ENCODE data around the gene AUTS2. TPM values are rescaled to one million over a fixed set of nuclear protein-coding genes. Genes with fewer than 3 reads are reported as not detected.
"Not testable (repeated sequence)": the region's sequence is repeated elsewhere in the genome, so short reads cannot be mapped to it uniquely, and the experiment has no call there.

AUTS2 gene
- total RNA-seq, 1 experiment from 2014 or later = 0.11 TPM

DNA sequence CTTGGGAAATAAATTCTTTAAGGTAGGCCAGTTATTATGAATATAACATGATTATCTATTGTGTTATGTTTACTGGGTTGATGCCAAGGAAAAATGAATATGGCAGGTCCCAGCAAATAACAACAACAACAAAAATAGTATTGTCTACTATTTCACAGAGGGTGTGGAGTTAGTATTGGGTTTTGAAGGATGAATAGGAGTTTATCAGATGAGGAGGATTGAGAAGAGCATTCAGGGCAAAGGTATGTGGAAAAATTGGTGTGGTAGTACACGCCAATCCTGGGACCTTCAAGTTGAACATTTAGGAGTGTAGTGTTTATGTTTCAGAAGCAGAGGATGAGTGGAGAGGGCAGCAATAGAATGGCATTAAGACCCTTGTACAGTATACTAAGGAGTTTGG, 671.9 kb downstream of the AUTS2 start:
- in situ Hi-C loops (cut with HindIII; ENCODE audit: low pct_unique_long_range_greater_than_20kb, low sequenced_read_pairs) = no loop called here
- DNase-seq (ENCODE audit: low read depth, low spot score) = no peak

DNA sequence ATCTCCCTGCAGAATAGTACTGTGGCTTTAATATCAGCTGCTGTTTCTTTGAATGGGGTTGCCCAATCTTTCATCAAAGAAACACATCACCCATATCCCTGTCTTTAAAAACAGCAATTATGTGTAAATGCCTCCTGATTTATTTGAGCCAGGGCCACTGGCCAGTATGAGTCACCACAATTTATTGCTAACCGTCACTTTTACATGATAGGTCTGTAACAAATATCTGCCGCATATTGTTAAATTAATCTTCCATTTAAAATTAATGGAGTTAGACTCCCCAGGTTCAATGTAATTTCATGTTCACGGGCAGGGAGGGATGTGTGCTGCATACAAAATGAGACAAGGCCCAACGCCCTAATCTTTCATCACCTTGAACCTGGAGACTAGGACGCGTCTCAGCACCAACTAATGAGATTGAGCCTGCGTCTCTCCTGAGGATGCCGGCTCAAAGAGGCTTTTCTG, 673.4 kb downstream of the AUTS2 start:
- in situ Hi-C loops (cut with HindIII; ENCODE audit: low pct_unique_long_range_greater_than_20kb, low sequenced_read_pairs) = no loop called here
- no peak for DNase-seq (ENCODE audit: low read depth, low spot score)

- DNase-seq (ENCODE audit: low read depth, low spot score); in situ Hi-C loops (cut with HindIII; ENCODE audit: low pct_unique_long_range_greater_than_20kb, low sequenced_read_pairs): not testable (repeated sequence)
Observed at GRCh38 chr7:70275570-70275969, 677.3 kb downstream of the AUTS2 start.

- no peak for DNase-seq (ENCODE audit: low read depth, low spot score)
- in situ Hi-C loops (cut with HindIII; ENCODE audit: low pct_unique_long_range_greater_than_20kb, low sequenced_read_pairs) = no loop called here
Observed at GRCh38 chr7:70285187-70285586, 686.9 kb downstream of the AUTS2 start.

GRCh38 chr7:70285854-70286253, 687.6 kb downstream of the AUTS2 start:
- in situ Hi-C loops (cut with HindIII; ENCODE audit: low pct_unique_long_range_greater_than_20kb, low sequenced_read_pairs) = no loop called here
- DNase-seq (ENCODE audit: low read depth, low spot score) = no peak

DNA sequence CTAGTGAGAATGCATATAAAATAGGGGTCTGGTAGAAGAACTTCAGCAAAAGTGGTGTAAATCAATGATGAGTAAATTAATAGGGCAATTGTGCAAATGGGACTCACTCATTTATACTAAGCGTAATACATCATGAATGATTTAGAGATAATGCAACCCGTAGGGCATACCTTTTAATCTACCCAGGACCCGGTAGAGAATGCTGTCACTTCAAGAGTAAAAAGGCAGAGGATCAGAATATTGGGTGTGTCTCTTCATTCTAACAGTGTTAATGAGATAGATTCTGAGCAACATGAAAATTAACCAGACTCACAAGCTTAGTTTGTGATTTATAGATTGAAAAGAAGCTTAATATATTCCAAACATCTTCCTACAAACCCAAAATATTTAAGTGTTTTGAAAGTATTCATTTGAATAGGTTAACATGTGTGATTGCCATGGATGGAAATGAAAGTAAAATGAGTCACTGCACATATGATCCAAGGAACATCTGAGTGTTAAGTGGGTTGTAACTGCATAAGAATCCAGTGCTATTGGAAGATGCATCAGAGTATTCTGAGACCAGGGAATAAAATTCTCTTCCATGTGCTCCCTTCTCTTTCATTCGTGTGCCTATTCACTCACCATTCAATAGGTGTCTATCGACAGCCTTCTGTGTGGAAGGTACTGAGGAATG, 690.6 kb downstream of the AUTS2 start:
- DNase-seq (ENCODE audit: low read depth, low spot score) = no peak
- in situ Hi-C loops (cut with HindIII; ENCODE audit: low pct_unique_long_range_greater_than_20kb, low sequenced_read_pairs) = no loop called here

DNA sequence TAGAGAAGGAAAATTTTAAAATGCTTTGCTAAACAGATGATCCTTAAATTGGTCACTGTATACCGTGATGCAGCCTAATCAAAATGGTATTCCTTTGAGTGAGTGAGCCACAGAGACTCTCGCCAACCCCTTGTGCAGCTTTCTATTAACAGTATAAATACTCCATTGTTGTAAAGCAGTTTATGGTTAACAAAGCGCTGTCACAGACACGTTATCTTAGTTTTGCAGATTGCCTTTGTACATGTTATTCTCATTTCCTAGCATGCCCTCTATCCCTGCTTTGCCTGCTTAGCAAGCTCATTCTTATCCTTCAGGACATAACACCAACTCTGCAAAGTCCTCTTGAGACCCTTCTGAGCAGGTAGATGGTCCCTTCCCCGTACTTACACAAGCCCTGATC, 694.4 kb downstream of the AUTS2 start:
- in situ Hi-C loops (cut with HindIII; ENCODE audit: low pct_unique_long_range_greater_than_20kb, low sequenced_read_pairs) = no loop called here
- DNase-seq (ENCODE audit: low read depth, low spot score) = no peak

DNA sequence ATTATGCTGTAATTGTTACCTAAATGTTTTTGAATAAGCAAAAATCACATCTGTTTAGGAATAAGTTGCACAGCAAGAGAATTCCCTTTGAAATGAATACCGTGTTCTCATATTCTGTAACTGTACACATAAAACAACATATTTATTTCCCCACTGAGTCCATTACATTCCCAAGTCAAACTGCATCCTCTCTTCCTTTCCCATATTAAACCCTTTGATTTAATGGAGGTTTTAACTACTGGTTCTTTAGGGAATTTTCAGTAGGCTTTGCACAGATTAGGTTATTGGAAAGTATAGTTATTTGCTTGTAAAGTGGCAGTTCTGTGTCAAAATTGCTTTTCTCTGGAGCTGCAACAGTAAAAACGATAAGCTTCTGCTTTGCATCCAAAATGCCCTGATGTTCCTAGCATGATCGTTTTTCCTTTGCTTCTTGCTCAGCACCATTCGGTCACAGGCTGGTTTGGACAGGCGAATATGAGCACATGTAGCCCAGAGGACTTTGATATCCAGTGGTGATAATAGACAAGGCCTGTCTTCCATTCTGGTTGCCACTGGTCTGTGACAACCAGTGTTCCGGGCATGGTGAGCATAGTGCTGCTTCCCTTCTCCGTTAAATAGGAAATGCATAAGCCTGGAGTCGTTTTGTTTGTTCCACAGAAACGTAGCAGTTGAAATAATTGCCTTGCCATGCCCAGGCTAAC, 696.1 kb downstream of the AUTS2 start:
- DNase-seq (ENCODE audit: low read depth, low spot score) = no peak
- in situ Hi-C loops (cut with HindIII; ENCODE audit: low pct_unique_long_range_greater_than_20kb, low sequenced_read_pairs) = no loop called here

GRCh38 chr7:70298780-70299471, 700.7 kb downstream of the AUTS2 start:
- in situ Hi-C loops (cut with HindIII; ENCODE audit: low pct_unique_long_range_greater_than_20kb, low sequenced_read_pairs) = no loop called here
- DNase-seq (ENCODE audit: low read depth, low spot score) = no peak

DNA sequence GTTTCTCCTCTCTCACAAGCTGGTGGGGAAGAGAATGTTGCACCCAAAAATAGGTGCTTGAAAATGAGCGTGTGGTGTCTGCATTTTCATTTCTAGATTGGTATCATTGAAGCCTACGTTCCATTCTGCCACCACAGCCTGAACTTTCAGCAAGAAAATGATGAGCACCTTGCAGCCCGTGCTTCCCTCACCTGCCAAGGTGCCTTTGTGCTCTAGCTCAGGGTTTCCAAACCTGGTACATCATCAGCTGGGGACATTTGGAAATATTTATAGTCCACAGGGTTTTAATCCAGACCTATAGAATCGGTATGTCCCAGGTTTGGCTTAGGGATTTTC, 701.2 kb downstream of the AUTS2 start:
- no peak for DNase-seq (ENCODE audit: low read depth, low spot score)
- in situ Hi-C loops (cut with HindIII; ENCODE audit: low pct_unique_long_range_greater_than_20kb, low sequenced_read_pairs) = no loop called here

- no peak for DNase-seq (ENCODE audit: low read depth, low spot score)
- in situ Hi-C loops (cut with HindIII; ENCODE audit: low pct_unique_long_range_greater_than_20kb, low sequenced_read_pairs) = no loop called here
Observed at GRCh38 chr7:70301673-70302185, 703.5 kb downstream of the AUTS2 start.

- no peak for DNase-seq (ENCODE audit: low read depth, low spot score)
- in situ Hi-C loops (cut with HindIII; ENCODE audit: low pct_unique_long_range_greater_than_20kb, low sequenced_read_pairs) = no loop called here
Observed at GRCh38 chr7:70303309-70303708, 705.0 kb downstream of the AUTS2 start.

- in situ Hi-C loops (cut with HindIII; ENCODE audit: low pct_unique_long_range_greater_than_20kb, low sequenced_read_pairs) = no loop called here
- no peak for DNase-seq (ENCODE audit: low read depth, low spot score)
Observed at GRCh38 chr7:70303780-70304179, 705.5 kb downstream of the AUTS2 start.

GRCh38 chr7:70306173-70306572, 707.9 kb downstream of the AUTS2 start:
- DNase-seq (ENCODE audit: low read depth, low spot score) = no peak
- in situ Hi-C loops (cut with HindIII; ENCODE audit: low pct_unique_long_range_greater_than_20kb, low sequenced_read_pairs) = no loop called here

GRCh38 chr7:70307544-70308106, 709.4 kb downstream of the AUTS2 start:
- DNase-seq (ENCODE audit: low read depth, low spot score) = no peak
- in situ Hi-C loops (cut with HindIII; ENCODE audit: low pct_unique_long_range_greater_than_20kb, low sequenced_read_pairs) = no loop called here

- in situ Hi-C loops (cut with HindIII; ENCODE audit: low pct_unique_long_range_greater_than_20kb, low sequenced_read_pairs) = no loop called here
Observed at GRCh38 chr7:70312336-70312735, 714.1 kb downstream of the AUTS2 start.

DNA sequence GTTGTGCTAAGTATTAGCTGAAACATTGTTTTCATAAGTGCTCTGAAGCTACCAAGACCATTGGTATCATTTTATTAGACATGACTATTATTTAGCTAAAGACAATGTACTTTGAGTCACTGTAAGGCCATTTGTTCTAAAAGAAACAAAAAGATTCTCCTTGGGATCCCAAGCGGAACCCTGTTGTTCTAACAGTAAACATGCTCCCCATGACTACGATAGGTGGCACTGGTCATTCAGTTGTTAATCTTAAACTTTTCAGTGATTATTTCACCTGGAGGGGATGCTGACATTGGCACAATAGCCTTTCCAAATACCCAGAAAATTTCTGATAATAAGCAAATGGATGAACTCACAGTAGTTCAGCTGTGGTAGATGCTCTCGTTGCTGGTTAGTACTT, 715.0 kb downstream of the AUTS2 start:
- in situ Hi-C loops (cut with HindIII; ENCODE audit: low pct_unique_long_range_greater_than_20kb, low sequenced_read_pairs) = no loop called here
- DNase-seq (ENCODE audit: low read depth, low spot score) = no peak

More at GRCh38 chr7:70312336-70312735, 714.1 kb downstream of the AUTS2 start:
- DNase-seq (ENCODE audit: low read depth, low spot score) = no peak

DNA sequence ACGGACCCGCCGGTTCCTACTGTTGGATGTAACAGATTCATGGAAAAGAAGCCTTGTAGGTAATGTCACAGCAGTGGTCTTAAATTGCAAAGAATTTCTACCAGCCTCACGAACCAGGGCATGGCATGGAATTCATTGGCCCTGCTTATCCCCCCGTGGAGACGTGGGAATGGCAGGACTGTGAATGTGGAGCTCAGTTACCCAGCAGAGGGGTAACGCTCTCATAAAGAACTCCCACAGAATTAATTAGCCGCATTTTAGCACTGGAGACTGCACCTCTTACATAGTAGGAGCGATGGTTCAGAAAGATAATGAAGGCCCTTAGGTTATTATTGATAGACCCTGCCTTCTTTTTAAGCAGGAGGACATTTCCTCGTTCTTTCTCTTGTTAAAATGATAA, 715.4 kb downstream of the AUTS2 start:
- in situ Hi-C loops (cut with HindIII; ENCODE audit: low pct_unique_long_range_greater_than_20kb, low sequenced_read_pairs) = no loop called here
- DNase-seq (ENCODE audit: low read depth, low spot score) = no peak
